Mesothelial cell of epicardium (in vitro differentiated cells): Measurements from ENCODE around the gene DSC2. TPM values are rescaled to one million over a fixed set of nuclear protein-coding genes. Genes with fewer than 3 reads are reported as not detected.

Experiments used
- DNase-seq, 2 experiments: peaks; one replicate each; pipeline ENCODE4 v3.0.0; 2021; ENCODE audit warnings: low spot score in 2 of 2; ENCODE audit not compliant: unreplicated experiment in 2 of 2
- H3K27ac Mint-ChIP-seq: 2 replicates; pipeline ENCODE4 v1.8.0; 2021; ENCODE audit warnings: mixed read lengths
- H3K27me3 Mint-ChIP-seq: 2 replicates; pipeline ENCODE4 v1.8.0; 2021; ENCODE audit warnings: low read depth, mixed read lengths
- H3K36me3 Mint-ChIP-seq: 2 replicates; pipeline ENCODE4 v1.8.0; 2021; ENCODE audit warnings: mixed read lengths
- H3K4me1 Mint-ChIP-seq: 2 replicates; pipeline ENCODE4 v1.8.0; 2021; ENCODE audit warnings: mixed read lengths
- H3K4me3 Mint-ChIP-seq: 2 replicates; pipeline ENCODE4 v1.8.0; 2021; ENCODE audit warnings: mild to moderate bottlenecking, moderate library complexity, mixed read lengths
- H3K9me3 Mint-ChIP-seq: 2 replicates; pipeline ENCODE4 v1.8.0; 2021; ENCODE audit warnings: mixed read lengths
- total RNA-seq: library from RNA; stranded (reverse); gene quantifications from 3 replicates; pipeline ENCODE4 v1.2.1, GENCODE V29; 2021
- TF ChIP-seq, protein P1 (sequence below): fragments of 200-600 bp; sonication (generic); IDR thresholded peaks from one replicate; pipeline ENCODE4 v1.5.0; 2021; ENCODE audit warnings: antibody characterized with exemption; ENCODE audit not compliant: unreplicated experiment

DSC2 gene
- total RNA-seq, 1 donor from 2014 or later: 61.3 TPM

DNA sequence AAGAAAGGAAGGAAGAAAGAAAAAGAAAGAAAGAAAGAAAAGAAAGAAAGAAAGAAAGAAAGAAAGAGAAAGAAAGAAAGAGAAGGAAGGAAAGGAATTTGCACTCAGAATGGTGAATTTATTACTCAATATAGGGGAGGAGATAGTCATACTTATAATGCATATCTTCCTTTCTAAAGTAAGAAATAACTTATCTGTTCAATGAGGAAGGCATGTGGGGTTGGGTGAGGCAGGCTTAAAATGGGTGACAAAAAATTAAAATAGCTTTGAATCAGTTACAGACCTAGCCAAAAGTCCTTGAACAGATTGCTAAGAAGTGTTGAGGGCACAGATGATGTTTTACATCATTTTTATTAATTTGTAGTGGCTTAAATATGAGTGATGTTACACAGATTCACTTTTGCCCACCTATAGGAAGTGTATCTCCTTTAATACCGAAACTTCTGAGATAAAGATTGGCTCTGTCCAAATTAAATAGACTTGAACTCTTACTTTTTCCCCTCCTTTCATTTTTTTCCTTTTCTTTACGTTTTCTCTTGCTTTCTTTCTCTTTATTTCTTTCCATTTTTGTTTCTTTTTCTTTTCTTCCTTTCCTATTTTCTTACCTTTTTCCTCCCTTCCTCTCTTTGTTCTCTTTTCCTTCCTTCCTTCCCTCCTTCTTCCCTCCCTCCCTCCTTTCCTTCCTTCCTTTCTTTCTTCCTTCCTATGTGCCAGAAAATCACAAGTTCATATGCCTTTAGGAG lies 14.8 kb upstream of the DSC2 start:
- no peak for DNase-seq
- no peak overlapping the region for H3K27ac Mint-ChIP-seq
- H3K27me3 Mint-ChIP-seq: no peaks in the 10 kb centered on the region
- no peaks in the 10 kb centered on the region for H3K4me1 Mint-ChIP-seq
- no peak overlapping the region for H3K4me3 Mint-ChIP-seq
- H3K9me3 Mint-ChIP-seq: no peaks in the 10 kb centered on the region
- TF ChIP-seq, protein P1, sequence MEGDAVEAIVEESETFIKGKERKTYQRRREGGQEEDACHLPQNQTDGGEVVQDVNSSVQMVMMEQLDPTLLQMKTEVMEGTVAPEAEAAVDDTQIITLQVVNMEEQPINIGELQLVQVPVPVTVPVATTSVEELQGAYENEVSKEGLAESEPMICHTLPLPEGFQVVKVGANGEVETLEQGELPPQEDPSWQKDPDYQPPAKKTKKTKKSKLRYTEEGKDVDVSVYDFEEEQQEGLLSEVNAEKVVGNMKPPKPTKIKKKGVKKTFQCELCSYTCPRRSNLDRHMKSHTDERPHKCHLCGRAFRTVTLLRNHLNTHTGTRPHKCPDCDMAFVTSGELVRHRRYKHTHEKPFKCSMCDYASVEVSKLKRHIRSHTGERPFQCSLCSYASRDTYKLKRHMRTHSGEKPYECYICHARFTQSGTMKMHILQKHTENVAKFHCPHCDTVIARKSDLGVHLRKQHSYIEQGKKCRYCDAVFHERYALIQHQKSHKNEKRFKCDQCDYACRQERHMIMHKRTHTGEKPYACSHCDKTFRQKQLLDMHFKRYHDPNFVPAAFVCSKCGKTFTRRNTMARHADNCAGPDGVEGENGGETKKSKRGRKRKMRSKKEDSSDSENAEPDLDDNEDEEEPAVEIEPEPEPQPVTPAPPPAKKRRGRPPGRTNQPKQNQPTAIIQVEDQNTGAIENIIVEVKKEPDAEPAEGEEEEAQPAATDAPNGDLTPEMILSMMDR: no peak
- no peaks in the 10 kb centered on the region for H3K36me3 Mint-ChIP-seq

DNA sequence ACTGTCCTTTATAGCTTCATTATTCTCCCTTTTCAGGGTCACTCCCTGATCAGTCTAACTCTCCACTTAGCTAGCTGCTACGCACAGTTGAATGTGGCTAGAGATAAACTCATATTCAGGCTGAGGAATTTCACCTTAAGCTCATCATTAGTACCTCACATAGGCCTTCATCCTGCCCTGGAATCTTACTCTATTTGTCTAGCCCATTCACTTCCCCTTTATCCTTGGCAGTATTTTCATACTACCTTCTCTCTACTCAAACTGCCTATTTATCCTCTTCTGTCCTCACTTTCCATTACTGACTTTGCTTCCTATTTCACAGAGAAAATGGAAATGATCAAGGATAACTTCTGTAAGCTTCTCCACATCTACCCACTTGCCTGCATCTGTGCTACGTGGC lies 10.6 kb upstream of the DSC2 start:
- H3K9me3 Mint-ChIP-seq: no peaks in the 10 kb centered on the region
- no peaks in the 10 kb centered on the region for H3K36me3 Mint-ChIP-seq
- no peak overlapping the region for H3K27ac Mint-ChIP-seq
- H3K4me1 Mint-ChIP-seq: no peaks in the 10 kb centered on the region
- DNase-seq: no peak
- TF ChIP-seq, protein P1: no peak
- H3K27me3 Mint-ChIP-seq: no peaks in the 10 kb centered on the region
- H3K4me3 Mint-ChIP-seq: no peak overlapping the region

DNA sequence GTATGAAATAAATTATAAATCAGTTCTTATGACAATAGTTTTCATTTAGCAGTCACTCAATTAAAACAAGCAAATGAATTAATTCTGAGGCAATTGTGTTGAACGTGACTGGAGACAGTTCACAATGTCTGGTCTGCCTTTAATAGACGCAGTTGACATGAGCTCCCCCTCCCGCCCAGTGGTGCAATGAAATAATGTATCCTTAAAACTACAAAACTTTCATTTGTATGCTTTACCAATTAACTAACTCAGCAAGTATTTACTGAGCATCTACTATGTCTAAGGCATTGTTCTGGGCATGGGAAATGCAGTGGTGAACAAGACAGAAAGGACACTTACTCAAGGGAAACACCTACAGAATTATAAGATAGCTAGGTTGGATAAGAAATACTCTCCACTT lies 3.5 kb upstream of the DSC2 start:
- Mint-ChIP-seq H3K36me3 (no peaks in the 10 kb centered on the region), H3K27ac (no peak overlapping the region), H3K4me1 (peaks cover 26% of the 10 kb centered on the region), H3K4me3 (no peak overlapping the region), H3K27me3 (no peaks in the 10 kb centered on the region), H3K9me3 (no peaks in the 10 kb centered on the region)
- TF ChIP-seq, protein P1: no peak
- no peak for DNase-seq

DNA sequence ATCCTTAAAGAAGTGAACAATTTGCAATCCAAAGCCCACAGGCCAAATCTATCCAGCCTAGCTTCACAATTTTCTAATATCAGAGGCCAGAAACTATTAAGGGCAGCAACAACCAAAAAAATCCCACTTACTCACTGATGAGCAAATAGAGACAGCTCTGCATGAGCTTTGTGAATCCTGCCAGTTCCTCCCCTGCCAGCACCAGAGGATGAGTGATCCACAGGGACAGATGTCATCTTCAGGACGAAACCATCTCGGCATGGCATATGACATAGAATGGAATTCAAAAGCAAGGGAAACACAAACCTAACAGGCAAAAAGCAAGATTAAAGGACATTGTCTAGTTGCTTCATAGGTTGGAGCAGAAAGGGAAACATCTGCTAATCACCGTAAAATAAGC lies 2.2 kb upstream of the DSC2 start:
- TF ChIP-seq, protein P1: no peak
- no peaks in the 10 kb centered on the region for H3K27me3 Mint-ChIP-seq
- no peaks in the 10 kb centered on the region for H3K36me3 Mint-ChIP-seq
- DNase-seq: no peak
- H3K4me3 Mint-ChIP-seq: no peak overlapping the region
- H3K9me3 Mint-ChIP-seq: no peaks in the 10 kb centered on the region
- peaks cover 36% of the 10 kb centered on the region for H3K4me1 Mint-ChIP-seq
- peak overlapping the region; percentile 10 for H3K27ac Mint-ChIP-seq

DNA sequence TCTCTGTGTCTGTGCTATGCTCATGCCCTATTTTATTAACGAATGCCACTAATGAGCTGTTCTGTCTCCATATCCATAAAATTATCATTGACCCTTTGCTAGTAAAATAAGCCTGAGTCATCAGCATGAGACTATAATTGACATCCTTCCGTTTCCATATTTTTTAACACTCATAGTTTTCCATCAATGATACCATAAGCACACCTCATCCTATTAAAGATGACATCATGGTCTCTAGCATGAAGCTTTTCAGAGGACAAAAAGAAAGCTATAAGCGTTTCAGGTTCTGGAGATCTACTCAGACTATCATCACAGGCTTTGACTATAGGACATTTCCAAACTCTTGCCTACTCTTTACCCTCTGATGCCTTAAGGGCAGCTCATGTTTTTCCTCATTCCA lies 1.2 kb upstream of the DSC2 start:
- H3K36me3 Mint-ChIP-seq: no peaks in the 10 kb centered on the region
- peaks cover 45% of the 10 kb centered on the region for H3K4me1 Mint-ChIP-seq
- H3K27me3 Mint-ChIP-seq: no peaks in the 10 kb centered on the region
- peak overlapping the region; percentile 75 for H3K27ac Mint-ChIP-seq
- TF ChIP-seq, protein P1: no peak
- no peak for DNase-seq
- no peaks in the 10 kb centered on the region for H3K9me3 Mint-ChIP-seq
- H3K4me3 Mint-ChIP-seq: peak overlapping the region; percentile 0
